22Rv1 (cell line): ENCODE measurements around the gene TSSC4.

Source experiments
- H3K27ac ChIP-seq: fragments of 450-650 bp; 2 replicates; pipeline ENCODE4 v1.5.1; 2017
- ZFX ChIP-seq: fragments of 450-650 bp; IDR thresholded peaks from 2 replicates; pipeline ENCODE4 v1.6.1; 2017; ENCODE audit warnings: antibody characterized with exemption, borderline replicate concordance
- TF ChIP-seq, protein P1 (sequence below): fragments of 450-650 bp; IDR thresholded peaks from 2 replicates; pipeline ENCODE4 v1.5.1; 2017; ENCODE audit warnings: mild to moderate bottlenecking

The TSSC4 gene

DNA sequence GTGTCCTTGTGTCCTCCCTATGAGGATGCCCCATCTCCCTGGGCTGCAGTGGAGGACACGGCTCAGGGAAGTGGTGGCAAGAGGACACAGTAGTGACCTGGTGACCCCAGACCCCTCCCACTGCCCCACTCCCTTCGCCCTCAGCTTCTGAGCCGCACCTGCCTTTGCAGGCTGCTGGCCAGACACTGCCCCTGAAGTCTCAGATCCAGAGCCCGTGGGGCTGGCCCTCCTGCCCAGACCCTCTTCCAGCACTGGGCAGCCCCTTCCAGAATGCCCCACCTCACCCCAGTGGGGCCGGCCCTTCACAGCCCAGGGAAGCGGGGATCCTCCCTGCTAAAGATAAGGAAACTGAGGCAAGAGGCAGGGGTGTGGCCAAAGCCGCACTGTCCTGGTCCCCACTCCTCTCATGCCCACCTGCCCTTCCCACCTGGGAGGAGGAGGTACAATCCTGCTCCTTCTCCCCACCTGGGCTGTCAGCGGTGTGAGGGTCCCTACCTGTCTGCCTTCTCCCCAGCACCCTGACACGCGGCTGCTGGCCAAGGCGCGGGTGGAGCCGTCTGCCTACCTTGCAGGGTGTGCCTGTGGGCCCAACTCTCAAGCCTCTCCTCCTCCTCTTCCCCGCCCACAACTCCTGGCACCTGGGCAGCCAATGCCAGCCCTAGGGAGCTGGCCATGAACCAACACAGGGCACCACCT, 26.4 kb downstream of the TSSC4 start:
- TF ChIP-seq ZFX, result no peak
- TF ChIP-seq, protein P1, sequence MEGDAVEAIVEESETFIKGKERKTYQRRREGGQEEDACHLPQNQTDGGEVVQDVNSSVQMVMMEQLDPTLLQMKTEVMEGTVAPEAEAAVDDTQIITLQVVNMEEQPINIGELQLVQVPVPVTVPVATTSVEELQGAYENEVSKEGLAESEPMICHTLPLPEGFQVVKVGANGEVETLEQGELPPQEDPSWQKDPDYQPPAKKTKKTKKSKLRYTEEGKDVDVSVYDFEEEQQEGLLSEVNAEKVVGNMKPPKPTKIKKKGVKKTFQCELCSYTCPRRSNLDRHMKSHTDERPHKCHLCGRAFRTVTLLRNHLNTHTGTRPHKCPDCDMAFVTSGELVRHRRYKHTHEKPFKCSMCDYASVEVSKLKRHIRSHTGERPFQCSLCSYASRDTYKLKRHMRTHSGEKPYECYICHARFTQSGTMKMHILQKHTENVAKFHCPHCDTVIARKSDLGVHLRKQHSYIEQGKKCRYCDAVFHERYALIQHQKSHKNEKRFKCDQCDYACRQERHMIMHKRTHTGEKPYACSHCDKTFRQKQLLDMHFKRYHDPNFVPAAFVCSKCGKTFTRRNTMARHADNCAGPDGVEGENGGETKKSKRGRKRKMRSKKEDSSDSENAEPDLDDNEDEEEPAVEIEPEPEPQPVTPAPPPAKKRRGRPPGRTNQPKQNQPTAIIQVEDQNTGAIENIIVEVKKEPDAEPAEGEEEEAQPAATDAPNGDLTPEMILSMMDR, result no peak
- no peak overlapping the region for H3K27ac ChIP-seq

DNA sequence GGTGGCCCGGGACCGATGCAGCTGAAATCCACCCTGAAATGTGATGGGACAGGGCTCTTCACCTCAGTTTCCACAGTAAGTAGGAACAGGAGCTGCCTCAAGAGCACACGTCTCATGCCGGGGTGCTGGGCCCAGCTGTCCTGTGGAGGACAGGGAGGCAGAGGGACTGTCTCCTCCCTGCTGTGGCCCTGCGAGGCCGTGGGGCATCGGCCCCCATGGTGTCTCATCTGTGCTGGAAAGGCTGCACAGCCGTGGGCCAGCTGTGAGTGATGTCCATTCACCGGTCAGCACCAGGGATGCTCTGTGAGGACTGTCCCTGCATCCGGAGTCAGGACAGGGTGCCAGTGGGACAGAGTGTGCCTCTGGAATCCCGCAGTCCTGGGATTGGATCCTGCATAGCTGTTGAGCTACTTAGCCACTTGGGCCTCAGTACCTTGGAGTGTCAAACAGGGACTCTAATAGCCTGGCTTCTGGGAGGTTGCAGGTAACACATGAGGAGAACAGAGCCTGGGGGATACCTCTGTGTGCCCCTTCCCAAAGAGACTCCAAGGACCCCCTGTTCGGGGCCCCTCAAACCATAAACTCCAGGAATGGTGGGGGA, 27.3 kb downstream of the TSSC4 start:
- TF ChIP-seq, protein P1, result no peak
- no peak for TF ChIP-seq ZFX

DNA sequence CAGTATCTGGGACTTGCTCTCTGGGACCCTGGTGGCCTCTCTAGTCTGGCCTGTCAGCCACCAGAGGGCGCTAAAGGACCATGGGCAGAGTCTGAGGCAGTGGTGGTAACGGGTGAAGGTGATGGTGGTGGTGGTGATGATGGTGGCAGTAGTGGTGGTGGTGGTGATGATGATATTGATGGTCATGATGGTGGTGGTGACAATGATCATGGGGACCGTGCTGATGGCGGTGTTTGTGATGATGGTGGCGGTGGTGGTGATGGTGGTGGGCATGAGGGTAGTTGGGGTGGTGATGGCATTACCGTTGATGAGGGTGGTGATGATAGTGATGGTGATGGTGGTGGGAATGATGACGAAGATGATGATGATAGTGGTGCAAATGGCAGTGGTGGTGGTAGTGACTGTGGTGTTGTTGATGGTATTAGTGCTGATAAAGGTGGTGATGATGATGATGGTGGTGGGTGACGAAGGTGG, 27.8 kb downstream of the TSSC4 start:
- TF ChIP-seq, protein P1, result peak; percentile 93
- TF ChIP-seq ZFX, result no peak
- no peak overlapping the region for H3K27ac ChIP-seq

More for the DNA sequence above, 27.3 kb downstream of the TSSC4 start:
- H3K27ac ChIP-seq, result no peak overlapping the region

DNA sequence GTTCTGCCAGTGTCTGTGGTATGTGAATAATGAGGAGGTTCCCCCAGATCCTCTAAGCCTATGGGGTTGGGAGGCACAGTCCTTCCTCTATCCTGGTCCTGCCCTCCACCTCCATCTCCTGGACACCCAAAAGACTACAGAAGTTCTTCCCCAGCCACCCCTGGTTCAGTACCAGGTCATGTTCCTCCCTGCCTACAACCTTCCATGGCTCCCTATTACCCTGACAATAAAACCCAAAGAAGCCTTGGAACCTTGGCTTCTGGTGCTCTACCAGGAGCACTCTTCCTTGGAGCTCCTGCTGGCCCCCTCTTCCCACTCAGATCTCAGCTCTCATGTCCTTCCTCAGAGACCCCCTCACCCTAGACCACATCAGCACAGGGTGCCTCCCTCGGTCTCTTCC, 30.8 kb downstream of the TSSC4 start:
- TF ChIP-seq ZFX, result no peak
- TF ChIP-seq, protein P1, result no peak
- H3K27ac ChIP-seq, result no peak overlapping the region

DNA sequence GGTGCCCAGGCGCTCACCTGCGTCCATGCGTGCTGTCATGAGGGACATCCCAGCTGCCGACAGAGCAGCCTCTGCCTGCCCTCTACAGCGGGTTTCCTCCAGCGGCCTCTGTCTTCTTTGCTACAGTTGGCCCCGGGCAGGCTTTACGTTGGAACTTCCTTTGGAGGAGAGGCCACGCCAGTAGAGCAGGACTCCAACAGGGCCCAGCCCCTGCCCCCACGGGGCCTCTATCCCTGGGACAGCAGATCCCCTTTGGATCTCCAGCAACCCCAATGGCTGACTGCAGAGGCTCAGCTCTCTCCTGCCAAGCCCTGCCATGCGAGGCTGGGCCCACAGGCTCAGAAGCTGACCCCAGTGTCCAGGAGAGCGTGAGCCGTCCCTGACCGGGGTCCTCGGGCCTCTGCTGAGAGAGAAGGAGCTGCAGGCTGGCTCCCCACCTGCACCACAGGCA, 31.6 kb downstream of the TSSC4 start:
- H3K27ac ChIP-seq, result no peak overlapping the region
- TF ChIP-seq ZFX, result no peak
- TF ChIP-seq, protein P1, result no peak

DNA sequence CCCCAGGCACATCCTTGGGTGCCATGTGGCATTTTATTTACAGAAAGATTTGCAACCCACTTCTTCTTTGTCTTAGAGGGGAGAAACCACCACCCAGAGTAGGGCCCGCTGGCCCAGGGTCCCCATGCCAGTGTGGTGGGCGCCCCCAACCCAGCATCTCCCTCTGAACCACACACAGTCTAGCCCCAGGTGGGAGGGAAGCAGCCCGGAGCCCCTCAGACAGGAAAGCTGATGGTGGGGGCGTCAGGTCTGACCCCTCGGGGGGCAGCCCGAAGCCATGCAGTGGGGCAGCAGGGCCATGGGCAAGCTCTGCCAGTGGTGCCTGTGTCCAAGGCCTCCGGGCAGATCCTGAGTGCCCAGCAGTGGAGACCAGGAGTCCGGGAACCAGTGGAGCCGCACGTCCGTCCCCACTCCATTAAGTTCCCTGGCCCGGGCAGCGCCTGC, 32.1 kb downstream of the TSSC4 start:
- no peak for TF ChIP-seq ZFX
- TF ChIP-seq, protein P1, result no peak
- no peak overlapping the region for H3K27ac ChIP-seq
